Measurements from ENCODE around the gene DHRS11.

- TF ChIP-seq OSR1 (CRISPR knock-in tag; IDR thresholded peaks at IDR 0.05) (no peak), TCF4 (CRISPR knock-in tag; IDR thresholded peaks at IDR 0.05; ENCODE audit: borderline replicate concordance) (no peak), PPARA (CRISPR knock-in tag; IDR thresholded peaks at IDR 0.05; ENCODE audit: borderline replicate concordance) (no peak)
These were observed 13.0 kb upstream of the DHRS11 start for GRCh38 chr17:36578671-36579070.
